ENCODE data around the gene KLHL8. TPM values are rescaled to one million over a fixed set of nuclear protein-coding genes. Genes with fewer than 3 reads are reported as not detected.

KLHL8 gene
- total RNA-seq, 1 experiment from 2014 or later: 24.2 TPM

DNA sequence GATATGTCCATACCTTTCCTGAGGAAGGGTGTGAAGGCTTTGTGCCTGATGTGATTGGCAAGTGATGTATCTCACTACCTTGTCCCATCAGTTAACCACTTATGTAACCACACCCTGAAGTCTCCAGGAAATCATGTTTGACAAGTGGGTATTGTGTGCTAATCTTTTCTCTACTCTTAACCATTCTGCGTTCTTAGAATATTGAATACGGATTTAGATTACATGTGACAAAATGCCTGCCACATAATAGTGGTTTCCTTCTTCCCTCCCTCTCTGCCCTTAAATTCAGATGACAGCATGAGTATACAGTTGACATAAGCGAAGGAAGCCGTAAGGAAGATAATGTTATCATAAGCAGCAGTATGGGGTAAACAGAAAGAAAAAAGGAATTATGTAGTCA lies 108.4 kb downstream of the KLHL8 start:
- H3K9me2 ChIP-seq (ENCODE audit: insufficient read depth): no peaks in the 10 kb centered on the region
- CTCF ChIA-PET: no interaction called here
- no peak overlapping the region for H3K4me2 ChIP-seq (ENCODE audit: low read length)
- peaks cover 5% of the 10 kb centered on the region in 2 experiments; a peak in 1 of 4 replicates for H3K36me3 ChIP-seq (ENCODE audit: control insufficient read depth in 1 of 2, insufficient read depth in 2 of 2, low read length in 2 of 2)
- H3K4me3 ChIP-seq (replicated peaks in 1 of 2; ENCODE audit: low read depth in 1 of 2, low read length in 2 of 2): no peak overlapping the region
- H4K20me1 ChIP-seq (ENCODE audit: insufficient read depth): no peaks in the 10 kb centered on the region
- H3K27ac ChIP-seq (ENCODE audit: low read depth, low read length): no peak overlapping the region
- no peak for DNase-seq (ENCODE audit: low read depth, low spot score)
- RAD21 ChIA-PET (ENCODE audit: low non-redundant PET in 1 of 2, low total read pairs in 2 of 2, uncharacterized antibody in 2 of 2, unreplicated experiment in 2 of 2): no interaction called here
- intact Hi-C loops (cut with micrococcal nuclease): no loop called here
- no peak overlapping the region for H3K9ac ChIP-seq (ENCODE audit: low read length)
- H2AFZ ChIP-seq (ENCODE audit: low read depth, low read length, poor library complexity, severe bottlenecking): no peak overlapping the region
- no TSS peak for BruUV-seq (replicated peaks)
- no peaks in the 10 kb centered on the region for H3K9me3 ChIP-seq (ENCODE audit: control insufficient read depth in 1 of 2, insufficient read depth in 1 of 2, low read depth in 1 of 2, low read length in 2 of 2)
- TF ChIP-seq EZH2phosphoT487 (IDR thresholded peaks at IDR 0.05; ENCODE audit: borderline replicate concordance): no peak
- TF ChIP-seq, protein P1, sequence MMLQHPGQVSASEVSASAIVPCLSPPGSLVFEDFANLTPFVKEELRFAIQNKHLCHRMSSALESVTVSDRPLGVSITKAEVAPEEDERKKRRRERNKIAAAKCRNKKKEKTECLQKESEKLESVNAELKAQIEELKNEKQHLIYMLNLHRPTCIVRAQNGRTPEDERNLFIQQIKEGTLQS (IDR thresholded peaks at IDR 0.05): no peak
- H3K27me3 ChIP-seq (ENCODE audit: insufficient read depth, low read length): no peaks in the 10 kb centered on the region
- no peaks in the 10 kb centered on the region for H3K79me2 ChIP-seq (ENCODE audit: insufficient read depth, low read length)
- POLR2A ChIA-PET: no interaction called here
- ATAC-seq: no peak
- H3K4me1 ChIP-seq (ENCODE audit: control insufficient read depth in 1 of 2, insufficient read depth in 2 of 2, low read length in 2 of 2): peaks cover 18 to 23% of the 10 kb centered on the region in 2 experiments

Other genes with a start within 250 kb of the KLHL8 start
- gene HSD17B13, start 102.3 kb upstream of the KLHL8 start, total RNA-seq (2021; ENCODE audit: unreplicated experiment): 0.81 TPM
- 47.4 TPM for gene HSD17B11, start 170.6 kb upstream of the KLHL8 start, total RNA-seq (2021; ENCODE audit: unreplicated experiment)
- 13.5 TPM for gene NUDT9, start 202.0 kb upstream of the KLHL8 start, total RNA-seq (2021; ENCODE audit: unreplicated experiment)

All from HCT116 (cell line).